DND-41 (cell line): ENCODE data around the gene DOCK9.

ENCODE experiments used
- EZH2 ChIP-seq: IDR thresholded peaks from 3 replicates; pipeline ENCODE4 v1.6.1; 2012; ENCODE audit warnings: borderline replicate concordance, low read depth, mild to moderate bottlenecking, moderate library complexity, low read length, inconsistent platforms; ENCODE audit not compliant: severe bottlenecking
- TF ChIP-seq, protein P1 (sequence below): IDR thresholded peaks from 2 replicates; pipeline ENCODE4 v1.5.1; 2012; ENCODE audit warnings: borderline replicate concordance, low read length, moderate library complexity, mild to moderate bottlenecking; ENCODE audit not compliant: poor library complexity, severe bottlenecking; ENCODE audit errors: extremely low read depth

DNA sequence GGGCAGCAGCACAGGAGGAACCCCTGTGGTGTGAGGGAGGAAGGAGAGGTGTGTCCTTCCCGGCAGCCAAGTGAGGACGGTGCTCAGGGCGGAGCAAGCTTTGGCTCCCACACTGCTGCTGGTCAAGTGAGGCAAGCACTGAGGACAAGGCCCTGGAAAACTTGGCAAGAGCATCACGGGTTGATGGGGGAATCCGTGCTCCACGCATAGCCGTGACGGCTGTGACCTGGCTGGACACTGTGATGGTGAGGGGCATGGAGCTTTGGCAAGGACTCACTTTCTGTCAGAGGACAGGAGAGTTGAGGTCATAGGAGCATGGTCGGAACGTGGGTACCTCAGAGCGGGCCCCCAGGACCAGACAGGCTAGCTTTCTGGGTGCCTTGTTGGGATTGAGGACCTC lies 196.4 kb downstream of the DOCK9 start:
- TF ChIP-seq, protein P1, sequence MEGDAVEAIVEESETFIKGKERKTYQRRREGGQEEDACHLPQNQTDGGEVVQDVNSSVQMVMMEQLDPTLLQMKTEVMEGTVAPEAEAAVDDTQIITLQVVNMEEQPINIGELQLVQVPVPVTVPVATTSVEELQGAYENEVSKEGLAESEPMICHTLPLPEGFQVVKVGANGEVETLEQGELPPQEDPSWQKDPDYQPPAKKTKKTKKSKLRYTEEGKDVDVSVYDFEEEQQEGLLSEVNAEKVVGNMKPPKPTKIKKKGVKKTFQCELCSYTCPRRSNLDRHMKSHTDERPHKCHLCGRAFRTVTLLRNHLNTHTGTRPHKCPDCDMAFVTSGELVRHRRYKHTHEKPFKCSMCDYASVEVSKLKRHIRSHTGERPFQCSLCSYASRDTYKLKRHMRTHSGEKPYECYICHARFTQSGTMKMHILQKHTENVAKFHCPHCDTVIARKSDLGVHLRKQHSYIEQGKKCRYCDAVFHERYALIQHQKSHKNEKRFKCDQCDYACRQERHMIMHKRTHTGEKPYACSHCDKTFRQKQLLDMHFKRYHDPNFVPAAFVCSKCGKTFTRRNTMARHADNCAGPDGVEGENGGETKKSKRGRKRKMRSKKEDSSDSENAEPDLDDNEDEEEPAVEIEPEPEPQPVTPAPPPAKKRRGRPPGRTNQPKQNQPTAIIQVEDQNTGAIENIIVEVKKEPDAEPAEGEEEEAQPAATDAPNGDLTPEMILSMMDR, result no peak
- no peak for TF ChIP-seq EZH2
